H1 (cell line): ENCODE results near the gene DNAJC6. TPM values are rescaled to one million over a fixed set of nuclear protein-coding genes. Genes with fewer than 3 reads are reported as not detected.

Experiments used
- CTCF ChIA-PET: fragments of 300-600 bp; sonication (Branson Sonifier 250); formaldehyde crosslinking; loops from one replicate; lab custom pipeline; 2021; ENCODE audit not compliant: partially characterized antibody; lab: Charles Lee
- POLR2A ChIA-PET: fragments of 300-600 bp; sonication (Branson Sonifier 250); formaldehyde crosslinking; loops from one replicate; lab custom pipeline; 2021; ENCODE audit warnings: inconsistent platforms; ENCODE audit not compliant: partially characterized antibody; lab: Charles Lee
- DNase-seq, 2 experiments: peaks; one replicate each; pipeline versions ENCODE4 v3.0.0 to v3.0.0-alpha.2; 2010 to 2022; ENCODE audit warnings: low spot score in 2 of 2, low read depth in 1 of 2, mixed read lengths in 1 of 2
- FAIRE-seq: peaks from 2 replicates; lab custom pipeline; 2011; peaks lifted over from hg19 to GRCh38; lab: Jason Lieb, UNC
- H2AFZ ChIP-seq: 2 replicates; pipeline ENCODE4 v1.8.1; 2012; ENCODE audit warnings: low read length, inconsistent platforms
- H2AK5ac ChIP-seq: 2 replicates; pipeline ENCODE4 v1.6.1; 2013; ENCODE audit warnings: low read depth, low read length
- H2BK120ac ChIP-seq: replicated peaks from 2 replicates; pipeline ENCODE3; 2013; ENCODE audit warnings: low read depth, low read length, inconsistent platforms
- H2BK12ac ChIP-seq: 2 replicates; pipeline ENCODE4 v1.6.1; 2013; ENCODE audit warnings: low read depth, low read length
- H2BK15ac ChIP-seq: 2 replicates; pipeline ENCODE4 v1.6.1; 2013; ENCODE audit warnings: low read length
- H2BK20ac ChIP-seq: 2 replicates; pipeline ENCODE4 v1.6.1; 2013; ENCODE audit warnings: low read length
- H2BK5ac ChIP-seq: 2 replicates; pipeline ENCODE4 v1.6.1; 2013; ENCODE audit warnings: low read depth, low read length
- H3K14ac ChIP-seq: 2 replicates; pipeline ENCODE4 v1.6.1; 2013; ENCODE audit warnings: inconsistent platforms; ENCODE audit not compliant: insufficient read length
- H3K18ac ChIP-seq: 2 replicates; pipeline ENCODE4 v1.6.1; 2013; ENCODE audit warnings: low read length; ENCODE audit errors: extremely low read depth
- H3K23ac ChIP-seq: 2 replicates; pipeline ENCODE4 v1.6.1; 2013; ENCODE audit warnings: inconsistent platforms; ENCODE audit not compliant: insufficient read length
- H3K23me2 ChIP-seq: 2 replicates; pipeline ENCODE4 v1.6.1; 2013; ENCODE audit warnings: low read depth, low read length
- H3K27ac ChIP-seq: 2 replicates; pipeline ENCODE4 v1.6.1; 2011; ENCODE audit warnings: low read depth, low read length, inconsistent platforms
- H3K27me3 ChIP-seq, 4 experiments: replicated peaks in 1 of 4; 1 replicate in 1 of 4; 2 replicates in 3 of 4; pipeline versions ENCODE4 v1.6.1 to v1.8.1; 2011 to 2013; ENCODE audit warnings: low read length in 3 of 4, mild to moderate bottlenecking in 3 of 4, inconsistent platforms in 2 of 4, mixed read lengths in 2 of 4, moderate library complexity in 1 of 4; ENCODE audit not compliant: control insufficient read depth in 3 of 4, insufficient read depth in 3 of 4; ENCODE audit errors: extremely low read depth in 1 of 4
- H3K36me3 ChIP-seq, 4 experiments: 2 replicates each; pipeline versions ENCODE4 v1.6.1 to v1.8.1; 2011 to 2013; ENCODE audit warnings: mild to moderate bottlenecking in 4 of 4, low read length in 3 of 4, moderate library complexity in 2 of 4, control low read depth in 1 of 4, inconsistent platforms in 1 of 4; ENCODE audit not compliant: insufficient read depth in 4 of 4, control insufficient read depth in 2 of 4
- H3K4ac ChIP-seq: replicated peaks from 2 replicates; pipeline ENCODE3; 2013; ENCODE audit warnings: low read length, low read depth, mixed read lengths, inconsistent platforms; ENCODE audit not compliant: insufficient read length
- H3K4me1 ChIP-seq, 4 experiments: replicated peaks in 1 of 4; 1 replicate in 1 of 4; 2 replicates in 3 of 4; pipeline versions ENCODE4 v1.6.1 to v1.8.1; 2011 to 2013; ENCODE audit warnings: low read length in 3 of 4, inconsistent platforms in 2 of 4, mixed read lengths in 1 of 4; ENCODE audit not compliant: insufficient read depth in 4 of 4, control insufficient read depth in 3 of 4
- H3K4me2 ChIP-seq, 2 experiments: 2 replicates each; pipeline versions ENCODE4 v1.6.1 to v1.8.1; 2011 to 2013; ENCODE audit warnings: low read depth in 2 of 2, low read length in 2 of 2, control low read depth in 1 of 2, inconsistent platforms in 1 of 2, mild to moderate bottlenecking in 1 of 2; ENCODE audit not compliant: insufficient read depth in 1 of 2
- H3K4me3 ChIP-seq, 4 experiments: fragments of 200-600, 300-600 bp in 1 of 4; sonication (generic), shearing (Covaris generic), sonication (Bioruptor Twin) in 1 of 4; 2 replicates each; pipeline versions ENCODE4 v1.5.1 to v1.8.1; 2011 to 2016; ENCODE audit warnings: low read length in 4 of 4, low read depth in 3 of 4, control low read depth in 2 of 4, inconsistent platforms in 2 of 4, mild to moderate bottlenecking in 2 of 4, mixed read lengths in 1 of 4, moderate library complexity in 1 of 4; ENCODE audit not compliant: insufficient read depth in 2 of 4; ENCODE audit errors: extremely low read depth in 1 of 4
- H3K56ac ChIP-seq: replicated peaks from 2 replicates; pipeline ENCODE3; 2013; ENCODE audit warnings: low read depth, mild to moderate bottlenecking, mixed read lengths, low read length, inconsistent platforms; ENCODE audit not compliant: insufficient read length
- H3K79me1 ChIP-seq: 2 replicates; pipeline ENCODE4 v1.6.1; 2013; ENCODE audit warnings: low read depth, low read length, control low read depth
- H3K79me2 ChIP-seq, 2 experiments: 2 replicates each; pipeline versions ENCODE4 v1.6.1 to v1.8.1; 2012 to 2013; ENCODE audit warnings: low read length in 2 of 2, mild to moderate bottlenecking in 2 of 2, inconsistent platforms in 1 of 2; ENCODE audit not compliant: insufficient read depth in 2 of 2, control insufficient read depth in 1 of 2
- H3K9ac ChIP-seq, 4 experiments: replicated peaks in 1 of 4; 1 replicate in 1 of 4; 2 replicates in 3 of 4; pipeline versions ENCODE4 v1.6.1 to v1.8.1; 2011 to 2013; ENCODE audit warnings: low read depth in 3 of 4, low read length in 3 of 4, control low read depth in 2 of 4, mild to moderate bottlenecking in 2 of 4, moderate library complexity in 2 of 4, inconsistent platforms in 1 of 4; ENCODE audit errors: extremely low read depth in 1 of 4
- H3K9me3 ChIP-seq, 2 experiments: 2 replicates each; pipeline versions ENCODE4 v1.6.1 to v1.8.1; 2012 to 2013; ENCODE audit warnings: mild to moderate bottlenecking in 2 of 2, moderate library complexity in 2 of 2, control low read depth in 1 of 2, inconsistent platforms in 1 of 2, low read depth in 1 of 2, low read length in 1 of 2, mixed read lengths in 1 of 2; ENCODE audit not compliant: insufficient read depth in 2 of 2
- H4K20me1 ChIP-seq, 2 experiments: replicated peaks in 1 of 2; 2 replicates each; pipeline versions ENCODE3 to v1.8.1; 2011 to 2013; ENCODE audit warnings: inconsistent platforms in 2 of 2, low read length in 2 of 2, mild to moderate bottlenecking in 1 of 2; ENCODE audit not compliant: insufficient read depth in 2 of 2, control insufficient read depth in 1 of 2
- H4K5ac ChIP-seq: 2 replicates; pipeline ENCODE4 v1.6.1; 2013; ENCODE audit warnings: low read length, low read depth, mixed read lengths, inconsistent platforms; ENCODE audit not compliant: insufficient read length
- H4K8ac ChIP-seq: 2 replicates; pipeline ENCODE4 v1.8.0; 2013; ENCODE audit warnings: mild to moderate bottlenecking, moderate library complexity, low read length, inconsistent platforms; ENCODE audit not compliant: insufficient read depth; ENCODE audit errors: extremely low read depth
- H4K91ac ChIP-seq: replicated peaks from 2 replicates; pipeline ENCODE3; 2013; ENCODE audit warnings: low read length, mixed read lengths, inconsistent platforms; ENCODE audit not compliant: insufficient read length
- ATF2 ChIP-seq: IDR thresholded peaks from 2 replicates; pipeline ENCODE4 v1.6.1; 2012; ENCODE audit warnings: low read length, inconsistent platforms
- EP300 ChIP-seq, 2 experiments: IDR thresholded peaks; 1 replicate in 1 of 2; 2 replicates in 1 of 2; pipeline ENCODE4 v1.6.1; 2011 to 2012; ENCODE audit warnings: low read depth in 2 of 2, low read length in 2 of 2, mild to moderate bottlenecking in 2 of 2, borderline replicate concordance in 1 of 2, inconsistent platforms in 1 of 2, moderate library complexity in 1 of 2
- HDAC2 ChIP-seq, 2 experiments: fragments of 300-600 bp in 1 of 2; sonication (generic) in 1 of 2; IDR thresholded peaks; 2 replicates each; pipeline ENCODE4 v1.6.1; 2011 to 2012; ENCODE audit warnings: low read depth in 2 of 2, low read length in 2 of 2, mild to moderate bottlenecking in 2 of 2, moderate library complexity in 2 of 2, borderline replicate concordance in 1 of 2, inconsistent platforms in 1 of 2
- NANOG ChIP-seq: IDR thresholded peaks from 2 replicates; pipeline ENCODE4 v1.6.1; 2011; ENCODE audit warnings: low read length, low read depth, mild to moderate bottlenecking, inconsistent platforms; ENCODE audit not compliant: insufficient read depth, poor library complexity, severe bottlenecking
- RAD21 ChIP-seq, 2 experiments: IDR thresholded peaks in 1 of 2; conservative IDR thresholded peaks in 1 of 2; 2 replicates each; pipeline ENCODE4 v1.6.1; 2011; ENCODE audit warnings: low read depth in 2 of 2, low read length in 2 of 2, improper control_type of control experiment in 1 of 2, inconsistent platforms in 1 of 2, mild to moderate bottlenecking in 1 of 2, moderate library complexity in 1 of 2
- RFX5 ChIP-seq: IDR thresholded peaks from 2 replicates; pipeline ENCODE4 v1.6.1; 2011; ENCODE audit warnings: low read depth, low read length, improper control_type of control experiment, borderline replicate concordance
- TAF1 ChIP-seq: IDR thresholded peaks from 2 replicates; pipeline ENCODE4 v1.6.1; 2011; ENCODE audit warnings: mild to moderate bottlenecking, low read depth, low read length
- TAF7 ChIP-seq: optimal IDR thresholded peaks from 2 replicates; pipeline ENCODE3; 2011; ENCODE audit warnings: low read depth, mild to moderate bottlenecking, inconsistent platforms, low read length, moderate library complexity, borderline replicate concordance
- WGBS, 2 experiments: shearing (Covaris generic) in 1 of 2; methylation state at CpG; one replicate each; pipeline versions ENCODE4 v1.1.6 to v1.1.7; 2013 to 2015; ENCODE audit warnings: low lambda C conversion rate in 2 of 2, mixed read lengths in 2 of 2, inconsistent platforms in 1 of 2, low coverage in 1 of 2, missing lambda C conversion rate in 1 of 2; ENCODE audit not compliant: insufficient replicate concordance in 2 of 2, insufficient coverage in 1 of 2, insufficient read length in 1 of 2; ENCODE audit errors: extremely low coverage in 1 of 2, missing lambda C conversion rate in 1 of 2; 5-methylcytosine and 5-hydroxymethylcytosine counted together
- polyA plus RNA-seq, 7 experiments: library from polyadenylated mRNA; depleted of rRNA in 3 of 7; stranded (reverse) in 5 of 7; unstranded in 2 of 7; fragments of >200 nt in 5 of 7; fragments of 200-250 nt in 2 of 7; gene quantifications; 1 replicate in 5 of 7; 2 replicates in 1 of 7; 4 replicates in 1 of 7; pipeline versions ENCODE4 v1.2.1 to v1.2.3, GENCODE V29; 2011 to 2013; ENCODE audit warnings: missing spikeins in 2 of 7, mixed read lengths in 2 of 7
- total RNA-seq: library from RNA; stranded (reverse); fragmentation: NEBNext Ultra II Directional; extraction: Animal tissue kit (Norgen Biotek cat#: 25700); gene quantifications from 2 replicates; pipeline ENCODE4 v1.2.1, GENCODE V29; 2021

Gene DNAJC6
- total and polyA plus RNA-seq, 2 of the 8 experiments (the other 6 are each of a cell fraction or from before 2014, with no cell fraction given): 1.6 to 3.0 TPM

- Histone ChIP-seq H2BK15ac (no peak overlapping the region), H3K4me2 (no peak overlapping the region), H3K4me1 (peaks cover 0 to 6% (median 0%) of the 10 kb centered on the region in 4 experiments; a peak in 1 of 7 replicates), H2BK5ac (no peak overlapping the region), H3K4me3 (no peak overlapping the region), H4K5ac (no peak overlapping the region), H3K14ac (no peak overlapping the region), H4K8ac (no peak overlapping the region), H2BK20ac (no peak overlapping the region), H3K9me3 (no peaks in the 10 kb centered on the region), H4K91ac (no peak overlapping the region), H3K79me2 (no peaks in the 10 kb centered on the region), H3K18ac (no peak overlapping the region), H3K9ac (no peak overlapping the region), H3K4ac (no peak overlapping the region), H2BK12ac (no peak overlapping the region), H2BK120ac (no peak overlapping the region), H3K36me3 (no peaks in the 10 kb centered on the region), H3K56ac (no peak overlapping the region), H3K23me2 (no peaks in the 10 kb centered on the region; the same call in 1 of the 2 replicates), H3K27me3 (no peaks in the 10 kb centered on the region), H2AK5ac (no peak overlapping the region), H3K23ac (no peak overlapping the region), H3K79me1 (no peaks in the 10 kb centered on the region), H3K27ac (no peak overlapping the region), H2AFZ (no peak overlapping the region), H4K20me1 (no peaks in the 10 kb centered on the region)
- ChIA-PET POLR2A (no interaction called here), CTCF (interaction anchor here (1.1 kb wide), 1 partner anchor 87 kb away, joined by 4 read pairs; no protein-coding TSS in a partner anchor)
- no peak for FAIRE-seq
- 91% methylated on average over 3 of the region's 3 CpGs; no CpG with 5 or more reads in 1 of the 2 experiments for WGBS, 2 experiments
- DNase-seq: no peak
- TF ChIP-seq EP300 (IDR thresholded peaks at IDR 0.05; ENCODE audit: borderline replicate concordance in 1 of 2, low read depth in 2 of 2, low read length in 2 of 2) (no peak), RFX5 (no peak), TAF7 (no peak), NANOG (no peak), HDAC2 (IDR thresholded peaks at IDR 0.05; ENCODE audit: borderline replicate concordance in 1 of 2, low read depth in 2 of 2, low read length in 2 of 2) (no peak), TAF1 (no peak), ATF2 (no peak), RAD21 (IDR thresholded peaks at IDR 0.05 in 1 of 2, conservative IDR thresholded peaks at IDR 0.05 in 1 of 2; ENCODE audit: low read depth in 2 of 2, low read length in 2 of 2) (no peak)
Measured at GRCh38 chr1:65344171-65344814, 35.0 kb downstream of the DNAJC6 start.
